GM19238 (cell line): ENCODE results near the gene NHEJ1.

Experiments
- DNase-seq: peaks from one replicate; pipeline ENCODE4 v3.0.0; 2011; ENCODE audit warnings: low spot score; ENCODE audit not compliant: insufficient read length

NHEJ1 gene

GRCh38 chr2:219167997-219168396 is 7.4 kb upstream of the NHEJ1 start:
- DNase-seq = no peak

GRCh38 chr2:219165058-219165911 is 4.7 kb upstream of the NHEJ1 start:
- no peak for DNase-seq

- DNase-seq = no peak
These were observed 2.5 kb upstream of the NHEJ1 start for GRCh38 chr2:219163156-219163555.

- no peak for DNase-seq
These were observed 482 bp upstream of the NHEJ1 start for GRCh38 chr2:219161097-219161496.

- no peak for DNase-seq
These were observed 837 bp downstream of the NHEJ1 start for GRCh38 chr2:219159771-219160185.

GRCh38 chr2:219158586-219158985 is 2.0 kb downstream of the NHEJ1 start:
- no peak for DNase-seq

- DNase-seq = no peak
These were observed 2.6 kb downstream of the NHEJ1 start for GRCh38 chr2:219158025-219158424.

- DNase-seq = no peak
These were observed 3.2 kb downstream of the NHEJ1 start for GRCh38 chr2:219157396-219157795.

GRCh38 chr2:219155054-219155644 is 5.5 kb downstream of the NHEJ1 start:
- DNase-seq = peak; percentile 43

- no peak for DNase-seq
These were observed 10.9 kb downstream of the NHEJ1 start for GRCh38 chr2:219149667-219150066.

- DNase-seq = no peak
These were observed 18.3 kb downstream of the NHEJ1 start for GRCh38 chr2:219142329-219142728.

GRCh38 chr2:219140722-219141121 is 19.9 kb downstream of the NHEJ1 start:
- DNase-seq = no peak

GRCh38 chr2:219133976-219134375 is 26.6 kb downstream of the NHEJ1 start:
- no peak for DNase-seq

GRCh38 chr2:219131744-219132143 is 28.9 kb downstream of the NHEJ1 start:
- no peak for DNase-seq

- no peak for DNase-seq
These were observed 29.3 kb downstream of the NHEJ1 start for GRCh38 chr2:219131327-219131726.

GRCh38 chr2:219129589-219129988 is 31.0 kb downstream of the NHEJ1 start:
- no peak for DNase-seq

- DNase-seq = no peak
These were observed 32.2 kb downstream of the NHEJ1 start for GRCh38 chr2:219128396-219128795.

GRCh38 chr2:219127037-219127635 is 33.5 kb downstream of the NHEJ1 start:
- no peak for DNase-seq

GRCh38 chr2:219126555-219126954 is 34.1 kb downstream of the NHEJ1 start:
- DNase-seq = no peak

GRCh38 chr2:219125886-219126270 is 34.7 kb downstream of the NHEJ1 start:
- no peak for DNase-seq

GRCh38 chr2:219125225-219125885 is 35.3 kb downstream of the NHEJ1 start:
- DNase-seq = no peak
